GM23338 (cell line): ENCODE results near the gene HGFAC. TPM values are rescaled to one million over a fixed set of nuclear protein-coding genes. Genes with fewer than 3 reads are reported as not detected.

Source experiments
- ATAC-seq: fragments of 200-7000 bp; cut with Tn5 transposase; 3 replicates; pipeline ENCODE4 v1.9.1; 2020
- DNase-seq: peaks from one replicate; pipeline ENCODE4 v3.0.0-alpha.2; 2015; ENCODE audit warnings: low spot score
- H2AFZ ChIP-seq: fragments of 200-600 bp; sonication (generic); 2 replicates; pipeline ENCODE4 v1.8.0; 2016; ENCODE audit warnings: antibody characterized with exemption, mild to moderate bottlenecking, moderate library complexity
- H3F3A ChIP-seq: fragments of 200-600 bp; sonication (generic); replicated peaks from 2 replicates; pipeline ENCODE4 v1.8.0; 2017; ENCODE audit warnings: antibody characterized with exemption, mixed run types, low read depth
- H3K27ac ChIP-seq: fragments of 200-600 bp; sonication (generic); 2 replicates; pipeline ENCODE4 v1.6.1; 2016; ENCODE audit warnings: low read depth
- H3K27me3 ChIP-seq: fragments of 200-600 bp; sonication (generic); 2 replicates; pipeline ENCODE4 v1.8.0; 2016; ENCODE audit warnings: mild to moderate bottlenecking, mixed run types, moderate library complexity; ENCODE audit not compliant: insufficient read depth
- H3K36me3 ChIP-seq: fragments of 200-600 bp; sonication (generic); 2 replicates; pipeline ENCODE4 v1.8.0; 2016; ENCODE audit warnings: mild to moderate bottlenecking; ENCODE audit not compliant: insufficient read depth
- H3K4me1 ChIP-seq: fragments of 200-600 bp; sonication (generic); 2 replicates; pipeline ENCODE4 v1.8.0; 2016; ENCODE audit warnings: mild to moderate bottlenecking, moderate library complexity; ENCODE audit not compliant: insufficient read depth
- H3K4me2 ChIP-seq: fragments of 200-600 bp; sonication (generic); 2 replicates; pipeline ENCODE4 v1.7.1; 2017; ENCODE audit warnings: mixed run types
- H3K4me3 ChIP-seq: fragments of 200-600 bp; sonication (generic); 2 replicates; pipeline ENCODE4 v1.6.1; 2016; ENCODE audit warnings: mixed run types
- H3K79me2 ChIP-seq: fragments of 200-600 bp; sonication (generic); replicated peaks from 2 replicates; pipeline ENCODE4 v1.8.0; 2017; ENCODE audit warnings: mild to moderate bottlenecking; ENCODE audit not compliant: insufficient read depth
- H3K9me2 ChIP-seq: fragments of 200-600 bp; sonication (generic); 2 replicates; pipeline ENCODE4 v1.8.0; 2017; ENCODE audit not compliant: insufficient read depth
- H4K20me1 ChIP-seq: fragments of 200-600 bp; sonication (generic); replicated peaks from 2 replicates; pipeline ENCODE4 v1.8.0; 2017; ENCODE audit warnings: mild to moderate bottlenecking; ENCODE audit not compliant: insufficient read depth
- H3K27ac Mint-ChIP-seq: 2 replicates; pipeline ENCODE4 v1.8.0; 2020; ENCODE audit warnings: inconsistent platforms, mild to moderate bottlenecking, moderate library complexity, mixed read lengths
- H3K27me3 Mint-ChIP-seq: 3 replicates; pipeline ENCODE4 v1.8.0; 2022; ENCODE audit warnings: low read depth, mild to moderate bottlenecking, moderate library complexity, mixed read lengths, inconsistent platforms; ENCODE audit not compliant: insufficient read depth, poor library complexity
- H3K36me3 Mint-ChIP-seq: 3 replicates; pipeline ENCODE4 v1.8.0; 2021; ENCODE audit warnings: low read depth, mild to moderate bottlenecking, inconsistent platforms, moderate library complexity, mixed read lengths
- H3K4me1 Mint-ChIP-seq: 3 replicates; pipeline ENCODE4 v1.8.0; 2020; ENCODE audit warnings: mild to moderate bottlenecking, inconsistent platforms, mixed read lengths
- H3K4me3 Mint-ChIP-seq: 3 replicates; pipeline ENCODE4 v1.8.0; 2021; ENCODE audit warnings: moderate library complexity, mild to moderate bottlenecking, inconsistent platforms, mixed read lengths
- H3K9me3 Mint-ChIP-seq: 3 replicates; pipeline ENCODE4 v1.8.0; 2020; ENCODE audit warnings: moderate library complexity, mild to moderate bottlenecking, inconsistent platforms, mixed read lengths
- CREB1 ChIP-seq: fragments of 250-450 bp; sonication (Bioruptor Pico); IDR thresholded peaks from 2 replicates; pipeline ENCODE4 v1.5.0; 2020; ENCODE audit warnings: low read depth, mild to moderate bottlenecking, moderate library complexity
- CTCF ChIP-seq, 2 experiments: fragments of 200-600 bp in 1 of 2; sonication (generic) in 1 of 2; conservative IDR thresholded peaks; 2 replicates each; pipeline versions ENCODE4 v1.5.1 to v1.6.1; 2016 to 2017; ENCODE audit warnings: antibody characterized with exemption in 2 of 2, low read depth in 2 of 2, mild to moderate bottlenecking in 2 of 2, moderate library complexity in 1 of 2
- ETS1 ChIP-seq: IDR thresholded peaks from 2 replicates; pipeline ENCODE4 v1.6.1; 2016; ENCODE audit warnings: antibody characterized with exemption
- EZH2 ChIP-seq: fragments of 200-600 bp; sonication (generic); IDR thresholded peaks from one replicate; pipeline ENCODE4 v1.8.0; 2017; ENCODE audit warnings: antibody characterized with exemption, mild to moderate bottlenecking, low read depth; ENCODE audit not compliant: unreplicated experiment
- EZH2phosphoT487 ChIP-seq: fragments of 200-600 bp; sonication (generic); IDR thresholded peaks from one replicate; pipeline ENCODE4 v1.8.1; 2018; ENCODE audit warnings: antibody characterized with exemption; ENCODE audit not compliant: unreplicated experiment
- JUNB ChIP-seq: IDR thresholded peaks from one replicate; pipeline ENCODE4 v1.6.1; 2016; ENCODE audit warnings: antibody characterized with exemption; ENCODE audit not compliant: unreplicated experiment
- NANOG ChIP-seq: IDR thresholded peaks from 2 replicates; pipeline ENCODE4 v1.6.1; 2016; ENCODE audit warnings: antibody characterized with exemption, borderline replicate concordance
- POLR2AphosphoS5 ChIP-seq: IDR thresholded peaks from 2 replicates; pipeline ENCODE4 v1.6.1; 2016; ENCODE audit warnings: antibody characterized with exemption, low read depth
- REST ChIP-seq: IDR thresholded peaks from one replicate; pipeline ENCODE4 v1.6.1; 2018; ENCODE audit warnings: antibody characterized with exemption; ENCODE audit not compliant: unreplicated experiment
- STAT1 ChIP-seq: IDR thresholded peaks from one replicate; pipeline ENCODE4 v1.6.1; 2016; ENCODE audit warnings: antibody characterized with exemption; ENCODE audit not compliant: unreplicated experiment
- ZNF114 ChIP-seq: fragments of 250-450 bp; sonication (Bioruptor Pico); IDR thresholded peaks from 2 replicates; pipeline ENCODE4 v1.5.0; 2020; ENCODE audit warnings: mild to moderate bottlenecking, moderate library complexity
- ZNF331 ChIP-seq: fragments of 250-450 bp; sonication (Bioruptor Pico); IDR thresholded peaks from 2 replicates; pipeline ENCODE4 v1.5.0; 2020; ENCODE audit warnings: low read depth, mild to moderate bottlenecking, moderate library complexity
- ZNF462 ChIP-seq: fragments of 250-450 bp; sonication (Bioruptor Pico); IDR thresholded peaks from 2 replicates; pipeline ENCODE4 v1.5.0; 2020; ENCODE audit warnings: mild to moderate bottlenecking, moderate library complexity
- polyA plus RNA-seq: library from polyadenylated mRNA; unstranded; fragments of >200 nt; fragmentation: Nextera tagmentation; extraction: Ambion mirVana; gene quantifications from 2 replicates; pipeline ENCODE4 v1.2.1, GENCODE V29; 2016
- total RNA-seq: library from RNA; depleted of rRNA; stranded (reverse); fragments of >200 nt; shearing (Covaris generic); gene quantifications from 2 replicates; pipeline ENCODE4 v1.2.3, GENCODE V29; 2014

The HGFAC gene
- total and polyA plus RNA-seq, 2 experiments from 2014 or later: 0.94 TPM; not detected in 1

GRCh38 chr4:3397128-3397527 is 44.6 kb upstream of the HGFAC start:
- no peaks in the 10 kb centered on the region for H3K27me3 Mint-ChIP-seq

More at GRCh38 chr4:3397128-3397527, 44.6 kb upstream of the HGFAC start:
- no peak for DNase-seq
- Mint-ChIP-seq H3K27ac (no peak overlapping the region), H3K9me3 (peaks cover 7% of the 10 kb centered on the region; the same call in 2 of the 3 replicates), H3K4me3 (no peak overlapping the region), H3K4me1 (peaks cover 5% of the 10 kb centered on the region), H3K36me3 (peaks cover 7% of the 10 kb centered on the region; the same call in 1 of the 3 replicates)
- Histone ChIP-seq H3K4me2 (no peak overlapping the region), H3K4me1 (no peaks in the 10 kb centered on the region), H3K27ac (no peak overlapping the region), H3F3A (no peaks in the 10 kb centered on the region), H4K20me1 (no peaks in the 10 kb centered on the region), H3K79me2 (no peaks in the 10 kb centered on the region), H2AFZ (no peak overlapping the region), H3K9me2 (no peaks in the 10 kb centered on the region), H3K4me3 (no peak overlapping the region), H3K27me3 (no peaks in the 10 kb centered on the region), H3K36me3 (no peaks in the 10 kb centered on the region)
- no peak for ATAC-seq
- TF ChIP-seq NANOG (no peak), POLR2AphosphoS5 (no peak), JUNB (no peak), ZNF331 (CRISPR knock-in tag) (no peak), EZH2 (no peak), ETS1 (no peak), ZNF462 (CRISPR knock-in tag) (no peak), STAT1 (no peak), ZNF114 (CRISPR knock-in tag) (no peak), CTCF (conservative IDR thresholded peaks at IDR 0.05; ENCODE audit: low read depth in 2 of 2) (no peak), REST (no peak), CREB1 (CRISPR knock-in tag) (no peak), EZH2phosphoT487 (no peak)
